VCaP (cell line): ENCODE data around the gene ZNF576.
A peak's percentile ranks its signal among the peaks of the same experiment; 100 is the strongest.

Experiments
- H3K27ac ChIP-seq: fragments of 450-650 bp; 2 replicates; pipeline ENCODE4 v1.5.1; 2017
- CTCF ChIP-seq: fragments of 450-650 bp; conservative IDR thresholded peaks from 2 replicates; pipeline ENCODE4 v1.5.1; 2017; ENCODE audit warnings: mild to moderate bottlenecking, moderate library complexity

ZNF576 gene

GRCh38 chr19:43575955-43576878 is 20.2 kb upstream of the ZNF576 start:
- TF ChIP-seq CTCF, result no peak

GRCh38 chr19:43578787-43579186 is 17.6 kb upstream of the ZNF576 start:
- H3K27ac ChIP-seq, result no peak overlapping the region
- TF ChIP-seq CTCF, result no peak

More at GRCh38 chr19:43575955-43576878, 20.2 kb upstream of the ZNF576 start:
- peak overlapping the region; percentile 88 for H3K27ac ChIP-seq

- no peak overlapping the region for H3K27ac ChIP-seq
- TF ChIP-seq CTCF, result no peak
These were observed 14.9 kb upstream of the ZNF576 start for GRCh38 chr19:43581467-43581866.

GRCh38 chr19:43582495-43582894 is 13.9 kb upstream of the ZNF576 start:
- no peak for TF ChIP-seq CTCF
- H3K27ac ChIP-seq, result no peak overlapping the region

- no peak overlapping the region for H3K27ac ChIP-seq
These were observed 11.9 kb upstream of the ZNF576 start for GRCh38 chr19:43584484-43584883.

GRCh38 chr19:43586346-43586745 is 10.0 kb upstream of the ZNF576 start:
- peak overlapping the region; percentile 58 for H3K27ac ChIP-seq
- no peak for TF ChIP-seq CTCF

More at GRCh38 chr19:43584484-43584883, 11.9 kb upstream of the ZNF576 start:
- no peak for TF ChIP-seq CTCF

GRCh38 chr19:43587029-43587428 is 9.4 kb upstream of the ZNF576 start:
- H3K27ac ChIP-seq, result peak overlapping the region; percentile 58

- H3K27ac ChIP-seq, result no peak overlapping the region
- no peak for TF ChIP-seq CTCF
These were observed 7.1 kb upstream of the ZNF576 start for GRCh38 chr19:43589277-43589676.
